Measurements from ENCODE around the gene MEI1.

DNA sequence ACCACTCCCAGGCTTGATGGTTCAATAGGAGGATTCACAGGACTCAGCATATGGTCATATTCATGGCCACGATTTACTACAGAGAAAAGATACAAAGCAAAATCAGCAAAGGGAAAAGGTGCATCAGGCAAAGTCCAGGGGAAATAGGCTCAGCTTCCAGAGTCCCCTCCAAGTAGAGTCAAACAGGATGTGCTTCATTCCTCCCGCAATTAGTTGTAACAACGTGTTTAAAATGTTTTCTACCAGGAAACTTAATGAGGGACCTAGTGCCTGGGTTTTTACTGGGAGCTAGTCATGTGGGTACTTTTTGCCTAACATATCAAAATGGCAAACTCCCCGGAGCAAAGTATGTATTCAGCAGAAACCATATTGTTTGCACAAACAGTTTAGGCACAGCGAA lies 118.7 kb downstream of the MEI1 start:
- TF ChIP-seq, protein P1, sequence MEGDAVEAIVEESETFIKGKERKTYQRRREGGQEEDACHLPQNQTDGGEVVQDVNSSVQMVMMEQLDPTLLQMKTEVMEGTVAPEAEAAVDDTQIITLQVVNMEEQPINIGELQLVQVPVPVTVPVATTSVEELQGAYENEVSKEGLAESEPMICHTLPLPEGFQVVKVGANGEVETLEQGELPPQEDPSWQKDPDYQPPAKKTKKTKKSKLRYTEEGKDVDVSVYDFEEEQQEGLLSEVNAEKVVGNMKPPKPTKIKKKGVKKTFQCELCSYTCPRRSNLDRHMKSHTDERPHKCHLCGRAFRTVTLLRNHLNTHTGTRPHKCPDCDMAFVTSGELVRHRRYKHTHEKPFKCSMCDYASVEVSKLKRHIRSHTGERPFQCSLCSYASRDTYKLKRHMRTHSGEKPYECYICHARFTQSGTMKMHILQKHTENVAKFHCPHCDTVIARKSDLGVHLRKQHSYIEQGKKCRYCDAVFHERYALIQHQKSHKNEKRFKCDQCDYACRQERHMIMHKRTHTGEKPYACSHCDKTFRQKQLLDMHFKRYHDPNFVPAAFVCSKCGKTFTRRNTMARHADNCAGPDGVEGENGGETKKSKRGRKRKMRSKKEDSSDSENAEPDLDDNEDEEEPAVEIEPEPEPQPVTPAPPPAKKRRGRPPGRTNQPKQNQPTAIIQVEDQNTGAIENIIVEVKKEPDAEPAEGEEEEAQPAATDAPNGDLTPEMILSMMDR (IDR thresholded peaks at IDR 0.05) = no peak
- no peak for TF ChIP-seq POLR2A (IDR thresholded peaks at IDR 0.05)
